ENCODE measurements around the gene ANKRD12. TPM values are rescaled to one million over a fixed set of nuclear protein-coding genes. Genes with fewer than 3 reads are reported as not detected.

Gene ANKRD12
- total RNA-seq, 1 donor from 2014 or later = 11.4 TPM

- intact Hi-C loops (cut with DNase I) = no loop called here
- peaks cover 25 to 30% of the 10 kb centered on the region in 2 donors for H3K36me3 ChIP-seq
- no peaks in the 10 kb centered on the region for H3K27me3 ChIP-seq
- no peaks in the 10 kb centered on the region for H3K9me3 ChIP-seq
- no peak overlapping the region for H3K4me3 ChIP-seq
- TF ChIP-seq CTCF (IDR thresholded peaks at IDR 0.05) = no peak
- no peak for DNase-seq (ENCODE audit: low spot score in 2 of 2)
- H3K27ac ChIP-seq = no peak overlapping the region
- H3K4me1 ChIP-seq = no peaks in the 10 kb centered on the region
Measured at GRCh38 chr18:9280849-9281248, 144.3 kb downstream of the ANKRD12 start.

GRCh38 chr18:9281780-9282179 is 145.2 kb downstream of the ANKRD12 start:
- DNase-seq (ENCODE audit: low spot score in 2 of 2) = no peak
- intact Hi-C loops (cut with DNase I) = no loop called here

GRCh38 chr18:9283791-9284190 is 147.2 kb downstream of the ANKRD12 start:
- intact Hi-C loops (cut with DNase I) = no loop called here
- TF ChIP-seq CTCF (IDR thresholded peaks at IDR 0.05) = no peak
- Histone ChIP-seq H3K4me3 (no peak overlapping the region), H3K27ac (no peak overlapping the region), H3K4me1 (no peaks in the 10 kb centered on the region), H3K36me3 (peaks cover 10 to 11% of the 10 kb centered on the region in 2 donors), H3K9me3 (no peaks in the 10 kb centered on the region), H3K27me3 (no peaks in the 10 kb centered on the region)
- DNase-seq (ENCODE audit: low spot score in 2 of 2) = no peak

More at GRCh38 chr18:9281780-9282179, 145.2 kb downstream of the ANKRD12 start:
- no peak for TF ChIP-seq CTCF (IDR thresholded peaks at IDR 0.05)
- Histone ChIP-seq H3K4me1 (no peaks in the 10 kb centered on the region), H3K9me3 (no peaks in the 10 kb centered on the region), H3K4me3 (no peak overlapping the region), H3K27ac (no peak overlapping the region), H3K27me3 (no peaks in the 10 kb centered on the region), H3K36me3 (peaks cover 20 to 21% of the 10 kb centered on the region in 2 donors)

GRCh38 chr18:9285604-9286003 is 149.0 kb downstream of the ANKRD12 start:
- no peaks in the 10 kb centered on the region for H3K9me3 ChIP-seq
- intact Hi-C loops (cut with DNase I) = no loop called here
- no peaks in the 10 kb centered on the region for H3K27me3 ChIP-seq
- no peaks in the 10 kb centered on the region for H3K36me3 ChIP-seq
- H3K4me1 ChIP-seq = no peaks in the 10 kb centered on the region
- H3K27ac ChIP-seq = no peak overlapping the region
- H3K4me3 ChIP-seq = no peak overlapping the region
- TF ChIP-seq CTCF (IDR thresholded peaks at IDR 0.05) = no peak
- DNase-seq (ENCODE audit: low spot score in 2 of 2) = no peak

GRCh38 chr18:9287036-9287435 is 150.5 kb downstream of the ANKRD12 start:
- H3K36me3 ChIP-seq = no peaks in the 10 kb centered on the region
- intact Hi-C loops (cut with DNase I) = no loop called here
- no peaks in the 10 kb centered on the region for H3K4me1 ChIP-seq
- no peak for DNase-seq (ENCODE audit: low spot score in 2 of 2)
- no peaks in the 10 kb centered on the region for H3K27me3 ChIP-seq
- no peak overlapping the region for H3K4me3 ChIP-seq
- no peaks in the 10 kb centered on the region for H3K9me3 ChIP-seq
- H3K27ac ChIP-seq = no peak overlapping the region
- no peak for TF ChIP-seq CTCF (IDR thresholded peaks at IDR 0.05)

- intact Hi-C loops (cut with DNase I) = no loop called here
- Histone ChIP-seq H3K9me3 (peaks cover 0 to 10% of the 10 kb centered on the region in 2 donors), H3K36me3 (no peaks in the 10 kb centered on the region), H3K27me3 (no peaks in the 10 kb centered on the region), H3K27ac (no peak overlapping the region), H3K4me1 (no peaks in the 10 kb centered on the region), H3K4me3 (no peak overlapping the region)
- no peak for DNase-seq (ENCODE audit: low spot score in 2 of 2)
- no peak for TF ChIP-seq CTCF (IDR thresholded peaks at IDR 0.05)
Measured at GRCh38 chr18:9289698-9290097, 153.1 kb downstream of the ANKRD12 start.

Measured in ascending aorta (tissue), 2 donors.